GM12872 (cell line): Measurements from ENCODE around the gene NSD2.

Experiments
- TF ChIP-seq, protein P1 (sequence below): IDR thresholded peaks from 3 replicates; pipeline ENCODE4 v1.5.1; 2011; ENCODE audit warnings: low read depth, mild to moderate bottlenecking, low read length, moderate library complexity; ENCODE audit not compliant: insufficient read depth

The NSD2 gene

DNA sequence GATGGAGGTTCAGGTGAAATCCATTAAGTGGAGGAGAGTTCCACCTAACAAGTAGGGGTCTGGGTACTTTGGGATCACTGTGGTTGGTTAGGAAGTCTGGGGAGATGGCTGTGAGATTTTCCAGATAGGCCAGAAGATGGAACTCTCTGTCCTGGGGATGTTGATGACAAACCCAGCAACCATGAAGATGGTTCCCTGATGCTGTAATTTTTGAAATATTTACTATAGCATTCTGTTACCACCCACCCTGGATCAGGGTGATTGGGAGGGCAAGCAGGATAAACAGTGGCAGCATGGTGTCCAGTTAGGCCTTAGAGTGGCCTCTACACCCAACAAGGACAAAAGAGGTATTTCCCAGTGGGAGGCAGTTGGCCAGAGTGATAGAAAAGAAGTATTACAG lies 153.5 kb downstream of the NSD2 start:
- TF ChIP-seq, protein P1, sequence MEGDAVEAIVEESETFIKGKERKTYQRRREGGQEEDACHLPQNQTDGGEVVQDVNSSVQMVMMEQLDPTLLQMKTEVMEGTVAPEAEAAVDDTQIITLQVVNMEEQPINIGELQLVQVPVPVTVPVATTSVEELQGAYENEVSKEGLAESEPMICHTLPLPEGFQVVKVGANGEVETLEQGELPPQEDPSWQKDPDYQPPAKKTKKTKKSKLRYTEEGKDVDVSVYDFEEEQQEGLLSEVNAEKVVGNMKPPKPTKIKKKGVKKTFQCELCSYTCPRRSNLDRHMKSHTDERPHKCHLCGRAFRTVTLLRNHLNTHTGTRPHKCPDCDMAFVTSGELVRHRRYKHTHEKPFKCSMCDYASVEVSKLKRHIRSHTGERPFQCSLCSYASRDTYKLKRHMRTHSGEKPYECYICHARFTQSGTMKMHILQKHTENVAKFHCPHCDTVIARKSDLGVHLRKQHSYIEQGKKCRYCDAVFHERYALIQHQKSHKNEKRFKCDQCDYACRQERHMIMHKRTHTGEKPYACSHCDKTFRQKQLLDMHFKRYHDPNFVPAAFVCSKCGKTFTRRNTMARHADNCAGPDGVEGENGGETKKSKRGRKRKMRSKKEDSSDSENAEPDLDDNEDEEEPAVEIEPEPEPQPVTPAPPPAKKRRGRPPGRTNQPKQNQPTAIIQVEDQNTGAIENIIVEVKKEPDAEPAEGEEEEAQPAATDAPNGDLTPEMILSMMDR: no peak

- TF ChIP-seq, protein P1: no peak
Observed at GRCh38 chr4:2025817-2026216, 154.6 kb downstream of the NSD2 start.
